GM19467 (cell line): ENCODE measurements around the gene ZBTB25.
A peak's percentile ranks its signal among the peaks of the same experiment; 100 is the strongest.

ENCODE experiments used
- ATAC-seq: cut with Tn5 transposase; IDR thresholded peaks from one replicate; pipeline ENCODE4 v1.9.1; 2021; ENCODE audit warnings: mild to moderate bottlenecking, moderate library complexity; ENCODE audit not compliant: unreplicated experiment

The ZBTB25 gene

DNA sequence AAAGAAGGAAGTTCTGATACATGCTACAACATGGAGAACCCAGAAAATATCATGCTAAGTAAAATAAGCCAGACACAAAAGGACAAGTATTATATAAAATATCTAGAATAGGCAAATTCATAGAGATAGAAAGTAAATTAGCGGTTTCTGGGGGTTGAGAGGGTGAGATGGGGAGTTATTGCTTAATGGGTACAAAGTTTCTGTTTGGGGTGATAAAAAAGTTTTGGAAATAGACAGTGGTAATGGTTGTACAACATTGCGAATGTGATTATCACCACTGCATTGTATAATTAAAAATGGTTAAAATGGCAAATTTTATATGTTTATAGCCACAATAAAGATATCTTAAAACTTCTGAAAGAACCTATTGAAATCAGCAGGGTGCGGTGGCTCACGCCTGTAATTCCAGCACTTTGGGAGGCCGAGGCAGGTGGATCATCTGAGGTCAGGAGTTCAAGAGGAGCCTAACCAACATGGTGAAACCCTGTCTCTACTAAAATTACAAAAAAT lies 15.0 kb downstream of the ZBTB25 start:
- no peak for ATAC-seq

DNA sequence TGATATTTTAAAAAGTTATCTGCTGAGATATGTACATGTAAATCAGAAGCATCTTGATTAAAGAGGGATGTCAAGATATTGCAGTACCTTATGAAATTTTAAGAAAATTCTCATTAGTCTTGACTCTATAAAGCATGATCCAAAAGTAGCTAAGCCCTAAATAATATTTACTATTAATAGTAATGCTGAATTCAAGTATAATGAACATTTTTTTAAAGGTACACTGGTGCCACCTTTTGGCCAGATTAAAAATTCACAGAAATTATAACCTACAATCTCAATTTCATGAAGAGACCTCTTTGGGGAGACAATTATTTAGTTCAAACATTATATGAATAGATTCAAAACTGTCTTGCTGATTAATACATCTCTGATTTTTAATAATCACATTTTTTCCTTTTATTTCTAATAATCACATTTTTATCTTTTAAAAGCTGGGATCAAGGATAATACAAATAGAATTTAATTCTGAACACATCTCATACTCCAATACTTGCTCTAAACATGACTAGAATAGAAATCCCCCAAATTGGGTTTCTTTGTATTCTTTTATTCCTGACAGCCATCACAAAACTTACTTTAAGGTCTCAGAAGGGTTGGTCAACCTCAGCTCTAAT lies 24.9 kb downstream of the ZBTB25 start:
- no peak for ATAC-seq

DNA sequence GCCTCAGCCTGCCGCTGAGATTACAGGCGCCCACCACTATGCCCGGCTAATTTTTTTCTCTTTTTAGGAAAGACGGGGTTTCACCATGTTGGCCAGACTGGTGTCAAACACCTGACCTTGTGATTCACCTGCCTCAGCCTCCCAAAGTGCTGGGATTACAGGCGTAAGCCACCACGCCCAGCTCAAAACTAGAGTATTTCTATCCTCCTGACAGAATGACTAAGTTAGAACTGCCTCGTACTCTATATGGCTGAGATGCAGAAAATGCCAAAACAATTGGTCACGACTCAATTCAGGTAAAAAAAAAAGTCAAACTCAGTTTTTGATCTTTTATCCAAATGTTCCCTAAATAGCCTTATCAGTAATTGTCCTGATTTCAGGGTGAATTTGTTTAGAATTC lies 27.2 kb downstream of the ZBTB25 start:
- ATAC-seq: no peak

DNA sequence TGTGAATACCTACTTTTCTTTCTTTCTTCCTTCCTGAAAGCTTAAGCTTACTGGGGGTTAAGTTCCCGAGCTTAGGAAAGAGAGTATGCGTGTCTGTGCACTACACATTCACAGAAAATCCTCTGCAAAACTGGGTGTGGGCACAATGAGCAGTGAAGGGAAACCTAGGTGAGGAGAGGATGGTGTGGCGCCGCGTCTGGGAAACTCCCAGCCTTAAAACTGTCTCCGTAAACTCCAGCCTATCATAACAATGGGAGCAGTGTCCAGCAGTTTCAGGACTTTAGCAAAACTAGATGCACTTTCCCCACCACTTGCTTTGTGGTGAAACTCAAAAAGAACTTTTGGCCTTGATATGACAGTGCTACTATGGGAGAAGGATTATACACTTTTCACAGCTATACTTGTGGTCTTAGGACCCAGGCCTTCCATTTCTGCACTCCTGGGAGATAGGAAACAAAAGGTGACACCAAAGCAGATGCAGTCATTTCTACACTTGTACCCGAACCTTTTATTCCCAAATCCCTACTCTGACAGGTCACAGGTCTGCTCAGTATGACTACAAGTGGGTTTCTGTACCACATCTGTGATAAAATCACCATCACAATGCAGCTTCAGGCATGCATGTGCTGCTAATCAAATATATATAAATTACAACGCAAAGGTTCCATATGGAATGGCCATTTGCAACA lies 27.9 kb downstream of the ZBTB25 start:
- no peak for ATAC-seq

DNA sequence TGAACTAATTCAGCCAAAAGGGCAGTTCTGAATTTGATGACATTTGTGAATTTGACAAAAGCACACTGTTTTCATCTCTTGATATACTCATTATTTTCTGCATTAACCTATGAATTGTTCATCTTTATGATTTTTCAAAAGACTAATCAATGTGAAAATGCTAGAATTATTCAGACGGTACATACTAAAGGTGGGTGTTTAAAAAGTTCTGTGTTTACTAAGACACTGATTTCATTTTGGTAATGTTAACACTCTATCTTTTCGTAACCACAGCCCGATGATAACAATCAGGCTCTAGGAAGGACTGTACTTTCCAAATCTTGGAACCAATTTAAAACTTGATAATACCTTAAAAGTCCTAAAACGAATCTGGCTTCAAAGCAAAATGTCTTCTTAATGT lies 28.9 kb downstream of the ZBTB25 start:
- ATAC-seq: no peak

DNA sequence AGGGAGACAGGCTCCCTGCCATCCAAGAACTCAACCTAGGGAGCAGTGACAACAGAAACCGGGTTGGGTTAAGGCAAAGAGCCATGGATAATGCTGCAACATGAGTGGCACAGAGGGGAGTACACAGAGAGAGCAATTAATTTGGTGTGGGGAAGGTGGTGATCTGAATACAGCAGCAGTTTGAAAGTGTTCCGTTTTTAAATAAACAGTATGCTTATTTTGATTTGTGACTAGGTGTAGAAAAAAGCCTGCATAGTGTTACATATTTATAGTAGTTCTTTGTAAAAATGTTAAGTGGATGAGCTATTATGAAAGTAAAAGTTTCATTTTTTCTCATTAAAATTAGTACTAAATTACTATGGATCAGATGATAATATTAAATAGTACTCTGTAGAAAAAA lies 29.6 kb downstream of the ZBTB25 start:
- ATAC-seq: no peak

DNA sequence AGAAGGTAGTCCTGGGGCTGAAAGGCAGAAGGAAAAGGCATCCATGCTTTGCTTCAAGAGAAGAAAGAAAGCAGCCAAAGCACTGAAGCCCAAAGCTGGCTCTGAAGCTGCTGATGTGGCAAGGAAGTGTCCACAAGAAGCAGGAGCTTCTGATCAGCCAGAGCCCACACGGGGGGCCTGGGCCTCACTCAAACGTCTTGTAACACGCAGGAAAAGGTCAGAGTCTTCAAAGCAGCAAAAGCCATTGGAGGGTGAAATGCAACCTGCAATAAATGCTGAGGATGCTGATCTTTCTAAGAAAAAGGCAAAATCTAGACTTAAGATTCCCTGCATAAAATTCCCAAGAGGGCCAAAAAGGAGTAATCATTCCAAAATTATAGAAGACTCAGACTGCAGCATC lies 35.2 kb downstream of the ZBTB25 start:
- ATAC-seq: no peak

DNA sequence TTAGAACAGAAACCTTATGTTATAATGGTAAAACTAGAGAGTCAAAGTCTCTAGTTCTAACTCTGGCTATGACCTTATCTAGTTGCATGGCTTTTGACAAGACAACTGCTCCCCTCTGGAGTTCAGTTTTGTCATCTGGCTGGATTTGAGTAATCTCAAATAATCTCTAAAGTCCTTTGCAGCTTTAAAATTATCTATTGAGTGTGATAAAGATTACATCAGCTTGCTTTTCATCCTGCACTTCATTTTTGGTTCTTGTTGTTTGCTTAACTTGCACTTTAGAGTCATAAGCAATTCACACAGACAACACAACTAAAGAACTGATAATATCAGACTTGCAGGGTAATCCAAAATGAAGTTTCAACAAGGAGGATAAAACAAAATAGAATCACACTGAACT lies 36.1 kb downstream of the ZBTB25 start:
- ATAC-seq: no peak

DNA sequence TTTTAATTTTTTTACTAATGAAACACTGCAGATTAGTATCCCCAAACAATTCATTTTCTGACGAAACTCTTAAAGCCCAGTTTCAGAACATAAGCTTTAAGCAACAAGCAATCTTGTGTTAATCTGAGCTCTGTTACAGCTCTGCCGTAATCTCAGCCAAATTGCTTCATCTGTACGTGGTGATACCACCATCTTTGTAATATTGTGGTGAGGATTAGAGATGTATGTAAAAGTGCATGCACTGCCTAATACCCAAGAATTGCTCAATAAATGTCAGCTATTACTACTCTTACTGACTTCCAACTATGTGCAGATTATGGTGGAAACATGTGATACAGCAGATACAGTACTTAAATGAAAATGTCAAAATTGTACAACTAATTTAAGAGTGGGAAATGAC lies 36.5 kb downstream of the ZBTB25 start:
- no peak for ATAC-seq

DNA sequence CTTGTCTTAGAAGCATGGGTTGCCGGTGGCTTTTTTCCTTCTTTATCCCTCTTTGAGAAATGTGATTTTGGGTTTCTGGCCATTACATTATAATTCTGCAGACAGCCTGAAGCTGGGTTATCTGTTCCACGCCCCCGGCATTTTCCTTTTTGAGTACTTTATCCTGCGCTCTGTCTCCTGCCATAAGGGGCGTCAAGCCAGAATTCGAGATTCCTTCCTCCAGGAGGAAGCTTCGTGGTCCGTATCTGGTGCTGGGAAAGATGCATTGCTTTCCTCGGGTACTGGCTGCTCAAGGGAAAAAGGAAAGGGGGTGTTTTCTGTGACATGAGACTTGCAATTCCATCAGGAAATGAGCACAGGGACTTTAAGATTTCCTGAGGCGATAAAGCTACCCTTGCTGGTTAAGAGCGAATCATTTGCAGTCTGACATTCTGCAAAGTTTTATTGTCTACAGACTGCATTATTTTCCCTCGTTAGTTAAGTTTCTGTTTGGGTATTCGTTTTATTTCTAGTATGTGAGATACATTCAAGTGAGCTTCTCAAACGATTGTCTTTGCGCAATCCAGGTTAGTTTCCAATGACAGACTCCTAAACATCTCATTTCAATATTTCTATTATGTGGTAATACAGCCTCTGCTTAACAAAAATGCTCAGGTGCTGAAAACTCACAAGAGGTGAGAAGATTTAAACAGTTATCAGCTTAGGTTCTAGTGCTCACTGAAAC lies 37.6 kb downstream of the ZBTB25 start:
- ATAC-seq: no peak

DNA sequence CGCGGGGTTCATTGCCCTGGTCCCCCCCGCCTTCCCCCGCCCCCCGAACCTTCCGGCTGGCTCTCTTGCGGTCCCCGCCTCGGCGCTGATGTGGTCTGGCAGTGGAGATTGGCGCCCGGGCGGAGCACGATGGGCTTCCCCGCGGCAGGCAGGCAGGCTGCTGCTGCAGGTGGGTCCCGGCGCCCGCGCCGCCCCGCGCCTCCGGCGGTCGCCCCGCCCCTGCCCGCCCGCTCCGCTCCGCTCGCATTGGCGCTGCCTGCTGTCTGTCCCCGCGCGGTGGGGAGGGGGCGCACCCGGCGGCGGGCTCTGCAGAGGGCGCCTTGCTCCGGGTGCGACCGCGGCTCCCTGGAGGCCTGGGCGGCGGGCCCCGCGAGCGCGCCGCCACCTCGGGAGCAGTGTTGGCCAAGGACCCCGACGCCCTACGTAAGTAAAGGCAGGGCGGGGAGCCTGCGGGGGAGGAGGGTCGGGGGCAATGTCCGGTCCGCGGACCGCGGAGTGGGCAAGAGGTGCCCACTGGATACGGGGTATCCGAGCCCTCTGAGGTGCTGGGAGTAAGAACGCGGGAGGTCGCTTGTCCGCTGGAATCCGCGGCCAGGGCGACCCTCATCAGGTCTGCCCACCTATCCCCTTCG lies 38.3 kb downstream of the ZBTB25 start, which contains the start of gene AKAP5:
AKAP5 (plus strand) TSS at position 309 of the 632 bp plus-strand sequence. CDS start 2,896 bp downstream, outside the sequence.
- peak; percentile 59 for ATAC-seq

DNA sequence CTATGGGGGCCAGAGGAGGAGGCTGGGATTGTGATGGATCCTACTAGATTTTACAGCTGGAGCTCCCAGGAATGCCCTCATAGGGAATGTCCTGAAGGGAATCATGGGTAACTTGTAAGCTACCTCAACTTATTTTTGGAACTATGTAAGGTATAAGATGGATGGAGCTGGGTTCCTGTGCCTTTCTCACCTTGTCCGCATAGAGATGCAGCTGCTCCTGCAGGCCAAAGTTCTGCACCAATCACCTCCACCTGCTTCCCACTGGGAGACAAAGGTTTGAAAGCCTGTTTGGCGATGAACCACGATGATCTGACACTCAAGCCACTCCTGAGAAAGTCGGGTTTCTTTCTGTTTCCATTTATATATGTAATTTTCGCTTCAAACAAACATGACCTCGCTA lies 39.0 kb downstream of the ZBTB25 start:
- no peak for ATAC-seq

DNA sequence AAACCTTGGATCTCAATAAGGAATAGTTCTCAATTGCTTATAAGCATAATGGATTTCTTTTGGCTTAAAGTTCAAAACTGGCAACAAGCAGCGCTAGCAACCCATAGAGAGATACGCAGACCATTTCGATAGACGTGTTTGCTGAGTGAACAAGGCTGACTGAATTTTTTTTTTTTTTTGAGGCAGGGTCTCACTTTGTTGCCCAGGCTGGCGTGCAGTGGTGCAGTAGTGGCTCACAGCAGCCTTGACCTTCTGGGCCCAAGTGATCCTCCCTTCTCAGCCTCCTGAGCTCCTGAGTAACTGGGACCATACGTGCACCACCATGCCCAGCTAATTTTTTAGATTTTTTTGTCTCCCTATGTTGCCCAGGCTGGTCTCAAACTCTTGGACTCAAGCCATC lies 39.8 kb downstream of the ZBTB25 start:
- ATAC-seq: no peak

DNA sequence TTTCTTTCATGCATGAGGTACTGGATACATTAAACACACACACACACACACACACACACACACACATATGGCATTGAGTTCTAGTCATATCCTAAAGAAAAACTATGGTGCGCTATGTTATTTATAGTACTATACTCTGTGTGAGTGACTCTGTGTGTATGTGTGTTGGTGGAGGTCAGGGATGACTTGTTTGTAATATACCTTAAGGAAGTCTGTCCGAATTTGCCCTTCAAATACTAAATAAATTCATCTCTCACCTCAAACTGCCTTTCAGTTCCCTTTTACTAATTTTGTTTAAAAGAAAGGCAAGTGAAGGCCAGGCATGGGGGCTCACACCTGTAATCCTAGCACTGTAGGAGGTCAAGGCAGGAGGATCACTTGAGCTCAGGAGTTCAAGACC lies 40.4 kb downstream of the ZBTB25 start:
- no peak for ATAC-seq

DNA sequence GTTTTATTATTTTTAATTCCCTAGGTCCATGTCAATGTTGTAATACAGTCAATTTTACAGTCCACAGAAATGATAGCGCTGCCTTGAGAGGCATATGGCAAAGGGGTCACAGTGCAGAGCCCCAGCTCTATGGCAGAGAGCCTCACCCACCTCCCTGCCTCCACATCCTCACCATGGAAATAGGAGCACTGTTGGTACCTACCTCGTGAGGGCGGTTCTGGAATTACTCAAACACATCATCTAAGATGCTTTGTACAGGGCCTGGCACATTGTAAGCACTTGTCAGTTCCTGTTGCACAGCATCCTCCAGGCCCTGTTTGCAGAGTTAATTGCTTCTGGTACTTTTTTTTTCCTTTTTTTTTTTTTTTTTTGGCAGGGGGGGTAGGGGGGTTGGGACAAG lies 42.4 kb downstream of the ZBTB25 start:
- ATAC-seq: no peak

DNA sequence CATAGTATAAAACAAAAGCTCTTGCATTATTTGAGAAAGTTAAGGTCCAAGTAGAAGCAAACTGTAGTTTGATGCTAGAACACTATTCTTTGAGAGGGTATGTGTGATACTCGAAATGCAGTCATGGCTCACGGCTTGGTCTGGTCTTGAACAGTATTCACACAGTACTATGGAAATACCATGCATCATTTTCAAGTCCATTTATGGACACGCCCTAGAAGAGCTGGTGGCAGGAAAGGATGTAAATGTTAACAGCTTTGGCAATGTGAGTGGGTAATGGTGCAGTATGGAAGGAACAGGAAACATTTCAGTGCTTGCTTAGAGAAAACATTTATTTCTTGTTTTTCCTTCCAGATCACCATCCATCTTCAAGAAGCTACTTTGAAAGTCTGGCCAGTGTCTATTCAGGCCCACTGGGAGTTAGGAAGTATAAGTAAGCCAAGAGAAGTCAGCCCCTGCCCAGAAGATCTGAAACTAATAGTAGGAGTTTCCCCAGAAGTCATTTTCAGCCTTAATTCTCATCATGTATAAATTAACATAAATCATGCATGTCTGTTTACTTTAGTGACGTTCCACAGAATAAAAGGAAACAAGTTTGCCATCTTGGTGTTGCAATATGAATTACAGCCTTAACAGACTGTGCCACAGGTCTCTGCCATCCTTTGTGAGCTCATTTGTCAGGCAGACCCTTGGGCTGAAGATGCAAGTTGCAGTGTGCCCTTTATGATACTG lies 44.1 kb downstream of the ZBTB25 start:
- no peak for ATAC-seq

DNA sequence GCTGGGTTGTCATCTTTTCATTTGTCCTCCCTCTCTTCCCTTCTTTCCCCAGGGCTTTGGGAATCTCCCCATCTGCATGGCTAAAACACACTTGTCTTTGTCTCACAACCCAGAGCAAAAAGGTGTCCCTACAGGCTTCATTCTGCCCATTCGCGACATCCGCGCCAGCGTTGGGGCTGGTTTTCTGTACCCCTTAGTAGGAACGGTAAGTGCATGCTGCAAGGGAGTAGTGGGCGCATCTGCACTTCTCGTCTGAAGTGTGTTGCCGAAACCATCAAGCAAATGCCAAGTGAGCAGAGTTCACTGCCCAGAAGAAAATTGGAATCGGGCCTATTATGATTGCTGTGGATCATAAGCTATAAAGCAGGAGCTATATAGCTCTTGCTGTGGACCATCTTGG lies 49.0 kb downstream of the ZBTB25 start:
- ATAC-seq: no peak

DNA sequence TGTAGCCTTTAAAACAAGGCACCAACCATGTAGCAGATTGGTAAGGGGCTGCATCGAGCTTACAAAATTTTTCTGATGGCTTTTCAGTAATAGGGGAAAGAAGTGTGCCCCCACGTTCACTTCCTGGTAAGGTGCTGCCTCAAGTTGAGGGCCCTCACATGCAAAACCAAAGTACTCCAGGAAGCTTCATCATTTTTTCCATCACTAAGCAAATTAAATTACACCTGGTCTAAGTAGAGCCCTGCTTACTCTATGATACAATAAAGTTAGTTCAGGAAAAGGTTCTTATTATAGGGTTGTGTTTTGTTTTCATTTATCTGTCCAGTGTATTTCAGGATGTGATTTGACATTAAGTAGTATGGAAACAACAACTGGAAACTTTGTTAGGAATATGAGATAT lies 53.4 kb downstream of the ZBTB25 start:
- ATAC-seq: no peak

DNA sequence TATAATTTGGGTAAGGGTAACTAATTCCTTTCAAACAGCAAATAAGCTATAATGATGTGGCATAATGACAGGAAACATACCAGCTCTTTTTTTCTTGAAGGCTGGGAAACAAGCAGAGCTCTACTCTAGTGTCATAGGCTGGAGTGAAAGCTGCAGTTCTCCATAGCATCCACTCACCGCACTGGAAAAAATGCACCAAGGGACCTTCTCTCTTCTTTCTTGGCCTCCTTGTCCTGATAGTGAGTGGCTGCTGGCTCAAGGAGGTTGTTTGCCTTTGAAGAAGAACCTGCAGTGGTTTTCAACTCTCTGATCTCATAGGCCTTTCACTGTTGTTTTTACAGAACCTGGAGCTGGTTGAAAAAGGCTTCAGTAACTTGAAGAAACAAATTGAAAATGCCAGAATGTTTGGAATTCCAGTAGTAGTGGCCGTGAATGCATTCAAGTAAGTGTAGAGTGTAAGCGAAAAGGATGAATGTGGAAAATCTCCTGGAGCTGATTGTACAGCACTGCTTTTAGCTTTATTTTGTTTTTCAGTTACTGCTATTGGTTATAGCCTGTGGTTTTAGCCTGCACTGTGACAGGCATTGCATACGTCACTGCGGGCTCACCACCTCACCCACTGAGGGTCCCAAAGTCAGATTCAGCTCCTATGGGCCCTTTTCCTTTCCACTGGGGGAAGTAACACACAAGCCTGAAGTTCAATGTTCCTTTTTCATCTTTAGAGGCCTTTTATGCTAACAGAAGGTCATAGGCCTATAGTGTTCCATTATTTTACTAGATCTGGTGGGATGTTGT lies 55.6 kb downstream of the ZBTB25 start:
- no peak for ATAC-seq
